GM21528 (cell line): Measurements from ENCODE around the gene KLC3.
"Not testable (repeated sequence)": the region's sequence is repeated elsewhere in the genome, so short reads cannot be mapped to it uniquely, and the experiment has no call there.

Experiments used
- ATAC-seq: cut with Tn5 transposase; IDR thresholded peaks from one replicate; pipeline ENCODE4 v1.9.1; 2021; ENCODE audit warnings: mild to moderate bottlenecking, moderate library complexity; ENCODE audit not compliant: unreplicated experiment, low FRiP score

KLC3 gene

GRCh38 chr19:45314708-45315245, 25.8 kb upstream of the KLC3 start:
- ATAC-seq: no peak

DNA sequence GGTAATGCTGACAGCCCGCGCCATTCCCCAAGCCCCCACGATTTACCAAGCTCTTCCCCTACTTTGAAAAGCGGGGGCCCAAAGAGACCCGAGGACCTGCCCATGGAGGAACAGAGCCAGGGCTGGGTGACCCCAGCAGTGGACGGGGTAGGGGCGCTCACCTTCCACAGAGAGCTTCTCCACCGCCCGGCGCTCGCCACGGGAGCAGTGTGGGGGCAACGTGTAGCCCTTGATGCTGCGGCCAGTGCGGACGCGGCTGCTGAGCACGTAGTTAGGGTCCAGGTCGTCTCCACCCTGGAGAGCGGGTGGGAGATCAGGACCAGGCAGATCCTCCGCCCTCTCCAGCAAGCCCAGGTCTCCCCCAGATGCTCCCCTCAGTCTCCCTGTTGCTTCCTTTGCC, 25.2 kb upstream of the KLC3 start:
- no peak for ATAC-seq

DNA sequence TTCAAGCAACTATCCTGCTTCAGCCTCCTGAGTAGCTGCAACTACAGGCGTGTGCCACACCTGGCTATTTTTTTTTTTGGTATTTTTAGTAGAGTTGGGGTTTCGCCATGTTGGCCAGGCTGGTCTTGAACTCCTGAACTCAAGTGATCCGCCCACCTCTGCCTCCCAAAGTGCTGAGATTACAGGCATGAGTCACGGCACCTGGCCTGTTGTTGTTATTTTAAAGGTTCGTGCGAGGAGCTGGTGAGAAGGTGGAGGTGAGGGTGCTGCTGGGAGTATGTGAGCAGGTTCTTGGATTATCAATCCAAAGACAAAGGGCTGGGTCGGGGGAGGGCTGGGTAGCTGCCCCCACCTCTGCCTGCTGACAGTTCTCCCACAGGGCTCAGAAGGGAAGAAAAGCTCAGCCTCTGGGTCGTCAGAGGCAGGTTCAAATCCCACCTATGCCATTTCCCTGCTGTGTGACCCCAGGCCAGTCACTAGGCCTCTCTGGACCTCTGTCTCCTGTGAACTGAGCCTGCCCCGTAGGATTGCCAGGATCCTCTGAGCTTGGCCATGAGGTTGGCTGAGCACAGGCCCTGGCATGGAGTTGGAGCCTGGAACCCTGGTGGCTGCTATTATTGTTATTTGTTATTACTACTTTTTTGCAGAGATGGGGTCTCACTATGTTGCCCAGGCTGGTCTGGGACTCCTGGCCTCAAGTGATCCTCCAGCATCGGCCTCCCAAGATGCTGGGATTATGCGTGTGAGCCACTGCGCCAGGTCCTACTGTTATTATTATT, 19.4 kb upstream of the KLC3 start:
- no peak for ATAC-seq

- no peak for ATAC-seq
Measured at GRCh38 chr19:45321848-45322247, 18.7 kb upstream of the KLC3 start.

DNA sequence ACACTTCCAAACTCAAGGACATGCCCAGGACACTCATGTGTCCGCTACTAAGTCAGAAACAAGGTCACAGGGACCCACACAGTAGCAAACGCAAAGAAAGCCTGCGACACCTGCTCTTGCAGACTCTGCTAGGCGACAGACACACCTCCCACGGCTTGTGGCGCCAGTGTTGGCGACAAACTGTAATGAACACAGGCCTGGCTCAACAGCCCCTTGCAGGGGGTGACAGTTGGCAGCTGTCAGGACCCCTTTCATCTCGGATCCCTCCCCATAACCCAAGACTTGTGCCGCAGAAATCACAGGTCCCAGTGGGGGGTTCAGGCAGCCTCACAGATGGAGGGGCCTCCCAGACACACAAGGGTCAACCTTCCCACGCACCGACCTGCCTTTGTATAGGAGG, 18.2 kb upstream of the KLC3 start:
- ATAC-seq: no peak

GRCh38 chr19:45322744-45323281, 17.7 kb upstream of the KLC3 start, which contains the start of gene CKM:
TSS of gene CKM (minus strand) at chr19:45322875. CDS start at chr19:45319713, 3,162 bp downstream.
- ATAC-seq: no peak

GRCh38 chr19:45323671-45324081, 16.9 kb upstream of the KLC3 start:
- ATAC-seq: no peak

GRCh38 chr19:45324349-45324907, 16.1 kb upstream of the KLC3 start:
- ATAC-seq: no peak

DNA sequence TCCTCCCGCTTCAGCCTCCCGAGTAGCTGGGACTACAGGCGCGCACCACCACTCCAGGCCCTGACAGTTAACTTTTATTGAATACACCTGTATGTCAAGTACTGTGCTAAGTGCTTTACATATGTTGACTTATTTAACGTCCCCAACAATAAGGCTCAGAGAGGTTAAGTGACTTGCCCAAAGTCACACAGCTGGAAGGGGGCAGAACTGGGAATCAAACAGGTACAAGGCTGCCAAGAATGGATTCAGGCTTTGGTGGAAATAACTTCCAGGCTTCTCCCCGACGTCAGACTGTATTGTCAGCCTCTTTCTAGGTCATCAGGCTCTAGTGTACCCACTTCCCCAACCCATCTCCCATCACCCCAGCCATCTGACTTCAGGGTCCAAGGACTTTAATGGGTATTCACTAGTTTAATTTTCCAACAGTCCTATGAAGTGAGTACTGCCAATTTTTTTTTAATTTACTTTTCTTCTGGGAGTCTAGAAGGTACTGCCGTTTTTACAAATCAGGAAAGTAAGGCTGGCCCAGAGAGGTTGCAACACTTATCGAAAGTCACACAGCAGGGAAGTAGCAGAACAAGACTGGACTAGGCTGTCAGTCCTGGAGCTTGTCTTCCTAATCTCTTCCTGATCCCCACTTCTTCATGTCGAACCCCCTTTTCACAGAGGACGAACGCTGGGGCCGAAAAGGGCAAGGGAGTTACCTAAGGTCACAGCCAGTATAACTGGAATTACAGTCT, 13.0 kb upstream of the KLC3 start:
- no peak for ATAC-seq

- no peak for ATAC-seq
Measured at GRCh38 chr19:45331411-45331810, 9.1 kb upstream of the KLC3 start.

DNA sequence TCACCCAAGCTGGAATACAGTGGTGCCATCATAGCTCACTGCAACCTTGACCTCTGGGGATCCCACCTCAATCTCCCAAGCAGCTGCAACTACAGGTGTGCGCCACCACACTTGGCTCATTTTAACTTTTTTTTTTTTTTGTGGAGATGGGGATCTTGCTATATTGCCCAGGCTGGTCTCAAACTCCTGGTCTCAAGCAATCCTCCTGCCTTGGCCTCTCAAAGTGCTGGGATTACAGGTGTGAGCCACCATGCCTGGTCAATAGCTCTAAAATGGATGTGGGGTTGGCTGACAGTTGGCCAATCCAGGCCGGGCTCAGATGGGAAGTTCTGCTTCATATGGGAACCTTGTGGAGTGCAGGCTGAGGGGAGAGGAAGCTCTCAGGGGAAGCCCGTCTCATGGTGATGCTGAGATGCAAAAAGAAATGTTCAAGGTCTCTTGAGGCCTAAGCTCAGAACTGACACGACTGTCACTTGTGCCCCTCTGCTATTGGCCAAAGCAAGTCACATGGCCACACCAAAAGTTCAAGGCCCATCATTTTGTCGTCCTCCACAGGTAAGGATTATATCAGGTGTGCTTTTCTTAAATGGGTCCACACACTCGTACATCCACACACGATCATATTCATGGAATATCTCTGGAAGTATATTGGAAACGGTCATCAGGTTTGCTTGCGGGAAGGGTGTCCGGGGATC, 6.8 kb upstream of the KLC3 start:
- no peak for ATAC-seq

GRCh38 chr19:45334881-45335280, 5.7 kb upstream of the KLC3 start:
- ATAC-seq: not testable (repeated sequence)

DNA sequence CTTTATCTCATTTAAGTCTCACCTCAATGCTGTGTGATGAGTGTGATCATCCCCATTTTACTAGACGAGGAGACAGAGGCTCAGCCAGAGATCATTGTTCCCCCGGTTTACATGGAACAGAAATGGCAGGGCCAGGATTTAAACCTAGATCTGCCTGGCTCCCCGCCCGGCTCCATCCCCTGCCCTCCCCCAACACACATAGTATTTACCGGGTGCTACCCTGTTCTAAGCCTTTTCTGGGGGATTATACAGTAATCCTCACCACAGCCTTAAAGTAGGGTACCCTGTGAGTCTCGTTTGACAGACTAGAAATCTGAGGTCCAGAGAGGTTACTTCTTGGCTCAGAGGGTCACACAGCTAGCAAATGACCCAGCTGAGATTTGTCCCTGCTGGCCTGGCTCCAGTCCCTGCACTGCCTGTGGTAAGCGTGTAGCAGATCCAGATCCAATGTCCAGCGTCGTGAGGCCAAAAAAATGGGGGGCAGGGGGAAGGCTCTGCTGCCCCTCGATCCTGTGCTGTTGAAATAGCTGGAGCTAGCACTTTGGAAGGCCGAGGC, 3.8 kb upstream of the KLC3 start:
- no peak for ATAC-seq

- ATAC-seq: no peak
Measured at GRCh38 chr19:45339629-45340028, 921 bp upstream of the KLC3 start.

DNA sequence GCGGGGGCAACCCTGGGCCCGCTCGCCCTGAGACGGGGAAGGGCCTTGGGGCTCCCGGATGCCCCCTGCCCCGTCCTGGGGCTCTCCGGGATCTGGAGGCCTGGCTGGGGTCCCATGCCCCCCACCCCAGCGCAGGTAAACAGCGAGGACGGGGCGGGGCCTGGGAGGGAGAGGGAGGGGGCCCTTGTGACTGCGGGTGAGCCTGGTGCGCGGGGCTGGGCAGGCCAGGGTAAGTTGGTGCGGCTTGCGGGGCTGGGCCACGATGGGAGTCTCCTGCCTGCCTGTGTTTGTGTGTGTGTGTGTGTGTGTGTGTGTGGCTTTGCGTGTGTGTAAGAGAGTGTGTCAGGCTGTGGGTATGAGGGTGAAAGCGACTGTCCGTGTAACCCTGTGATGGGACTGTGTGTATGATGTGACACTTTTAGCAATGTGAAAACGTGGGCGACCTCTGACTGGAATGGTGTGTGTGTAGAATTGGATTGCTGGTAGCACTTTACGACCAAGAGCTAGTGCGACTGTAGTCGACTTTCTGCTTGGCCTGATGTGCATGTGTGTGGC, 426 bp downstream of the KLC3 start:
- ATAC-seq: no peak

DNA sequence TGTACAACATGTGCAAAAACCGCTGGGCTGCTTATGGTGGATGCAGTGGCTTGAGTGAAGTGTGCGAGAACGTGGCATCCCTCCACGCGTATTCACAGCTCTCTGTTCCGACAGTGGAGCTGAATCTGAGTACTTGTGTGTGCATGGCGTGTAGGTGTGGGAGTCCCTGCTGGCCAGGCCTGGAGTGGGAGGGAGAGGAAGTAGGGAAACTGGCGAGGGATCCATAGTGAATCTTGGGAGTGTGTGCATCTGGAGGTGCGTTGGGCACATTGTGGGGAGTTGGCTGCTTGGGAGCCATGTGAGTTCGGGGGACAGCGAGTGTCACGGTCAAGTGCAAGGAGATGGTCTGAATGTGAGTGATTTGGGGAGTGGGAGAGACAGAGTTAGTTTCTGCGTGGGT, 2.4 kb downstream of the KLC3 start:
- ATAC-seq: no peak

DNA sequence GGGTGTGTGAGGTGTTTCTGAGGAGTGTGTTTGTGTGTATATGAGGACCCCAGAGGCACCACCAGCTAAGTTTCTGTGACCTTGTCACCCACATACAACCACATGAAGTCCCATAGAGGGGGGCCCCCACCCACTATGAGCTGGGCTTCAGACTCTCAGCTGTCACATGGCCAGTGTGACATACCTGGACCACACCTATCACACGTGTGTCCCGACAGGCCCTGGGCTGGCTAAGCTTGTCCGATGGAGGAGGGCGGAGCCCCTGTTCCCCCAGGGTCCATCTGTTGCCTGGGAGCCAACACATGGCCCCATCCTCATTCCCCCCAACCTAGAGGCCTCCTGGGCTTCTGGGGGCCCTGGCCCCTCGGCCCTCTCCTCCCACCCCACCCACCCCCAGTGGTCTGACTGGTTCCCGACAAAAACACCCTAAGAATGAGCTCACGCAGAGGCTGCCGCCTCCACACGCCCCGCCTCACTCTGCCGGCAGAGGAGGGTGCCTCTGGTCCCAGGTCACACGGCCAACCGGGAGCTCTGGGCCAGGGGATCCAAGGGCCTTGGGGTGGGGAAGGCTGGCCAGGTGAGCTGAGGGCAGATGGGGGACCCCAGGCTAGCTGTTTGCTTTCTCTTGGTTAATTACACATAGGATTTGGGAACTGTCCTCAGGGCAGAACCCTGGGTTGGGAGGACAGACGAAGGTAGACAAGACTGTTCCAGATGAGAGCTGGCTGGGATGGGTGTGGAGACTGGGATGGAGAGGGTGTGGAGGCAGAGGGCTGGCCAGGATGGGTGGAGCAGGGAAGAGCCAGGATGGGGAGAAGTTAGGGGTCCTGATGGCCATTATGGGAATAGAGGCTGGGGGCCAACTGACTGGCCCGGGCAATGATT, 4.3 kb downstream of the KLC3 start:
- ATAC-seq: no peak

DNA sequence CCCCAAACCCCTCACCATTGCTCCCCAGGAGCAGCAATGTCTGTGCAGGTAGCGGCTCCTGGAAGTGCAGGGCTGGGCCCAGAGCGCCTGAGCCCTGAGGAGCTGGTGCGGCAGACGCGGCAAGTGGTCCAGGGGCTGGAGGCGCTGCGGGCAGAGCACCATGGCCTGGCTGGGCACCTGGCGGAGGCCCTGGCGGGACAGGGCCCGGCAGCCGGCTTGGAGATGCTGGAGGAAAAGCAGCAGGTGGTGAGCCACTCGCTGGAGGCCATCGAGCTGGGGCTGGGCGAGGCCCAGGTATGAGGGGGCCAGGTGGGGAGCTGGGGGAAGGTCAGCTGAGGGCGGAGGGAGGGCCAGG, 4.9 kb downstream of the KLC3 start:
- ATAC-seq: no peak

DNA sequence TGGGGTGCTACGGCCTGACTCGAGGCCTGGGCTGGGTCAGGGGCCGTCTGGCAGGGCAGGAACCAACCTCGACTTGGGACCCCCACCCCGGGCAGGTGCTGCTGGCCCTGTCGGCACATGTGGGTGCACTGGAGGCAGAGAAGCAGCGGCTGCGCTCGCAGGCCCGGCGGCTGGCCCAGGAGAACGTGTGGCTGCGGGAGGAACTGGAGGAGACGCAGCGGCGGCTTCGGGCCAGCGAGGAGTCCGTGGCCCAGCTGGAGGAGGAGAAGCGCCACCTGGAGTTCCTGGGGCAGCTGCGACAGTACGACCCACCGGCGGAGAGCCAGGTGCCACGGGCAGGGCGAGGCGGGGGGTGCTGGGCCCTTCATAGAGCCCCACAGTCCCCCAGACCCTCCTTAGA, 5.9 kb downstream of the KLC3 start:
- no peak for ATAC-seq
